Endodermal cell (in vitro differentiated cells): ENCODE results near the gene TMEM175. TPM values are rescaled to one million over a fixed set of nuclear protein-coding genes. Genes with fewer than 3 reads are reported as not detected.

ENCODE experiments used
- DNase-seq: peaks from one replicate; pipeline ENCODE4 v3.0.0-alpha.2; 2017
- H3K27ac ChIP-seq: 2 replicates; pipeline ENCODE4 v1.5.1; 2013; ENCODE audit warnings: mild to moderate bottlenecking, low read depth, low read length, moderate library complexity
- H3K27me3 ChIP-seq: 2 replicates; pipeline ENCODE4 v1.6.1; 2013; ENCODE audit warnings: mild to moderate bottlenecking, low read length, moderate library complexity; ENCODE audit not compliant: insufficient read depth, control insufficient read depth, poor library complexity, severe bottlenecking
- H3K36me3 ChIP-seq: 2 replicates; pipeline ENCODE4 v1.7.0; 2013; ENCODE audit warnings: mild to moderate bottlenecking, low read length, moderate library complexity; ENCODE audit not compliant: control insufficient read depth, insufficient read depth
- H3K4me1 ChIP-seq: one replicate; pipeline ENCODE4 v1.7.0; 2013; ENCODE audit warnings: low read length; ENCODE audit not compliant: control insufficient read depth, insufficient read depth
- H3K4me3 ChIP-seq: 2 replicates; pipeline ENCODE4 v1.5.1; 2013; ENCODE audit warnings: mild to moderate bottlenecking, low read length, moderate library complexity
- H3K9ac ChIP-seq: 2 replicates; pipeline ENCODE4 v1.6.1; 2013; ENCODE audit warnings: mild to moderate bottlenecking, low read length, moderate library complexity; ENCODE audit not compliant: poor library complexity, severe bottlenecking; ENCODE audit errors: extremely low read depth
- H3K9me3 ChIP-seq: 2 replicates; pipeline ENCODE4 v1.6.1; 2013; ENCODE audit warnings: mild to moderate bottlenecking, low read length, moderate library complexity; ENCODE audit not compliant: control insufficient read depth
- H3K27ac Mint-ChIP-seq: 2 replicates; pipeline ENCODE4 v1.8.0; 2020; ENCODE audit warnings: mixed read lengths
- H3K27me3 Mint-ChIP-seq: 2 replicates; pipeline ENCODE4 v1.8.0; 2021; ENCODE audit warnings: mild to moderate bottlenecking, mixed read lengths; ENCODE audit not compliant: insufficient read depth
- H3K36me3 Mint-ChIP-seq: 2 replicates; pipeline ENCODE4 v1.8.0; 2020; ENCODE audit warnings: low read depth, mixed read lengths
- H3K4me1 Mint-ChIP-seq: 2 replicates; pipeline ENCODE4 v1.8.0; 2020; ENCODE audit warnings: mixed read lengths
- H3K4me3 Mint-ChIP-seq: 2 replicates; pipeline ENCODE4 v1.8.0; 2020; ENCODE audit warnings: mild to moderate bottlenecking, moderate library complexity, mixed read lengths
- H3K9me3 Mint-ChIP-seq: 2 replicates; pipeline ENCODE4 v1.8.0; 2020; ENCODE audit warnings: mild to moderate bottlenecking, mixed read lengths
- WGBS, 2 experiments: methylation state at CpG; one replicate each; pipeline versions ENCODE4 v1.1.5 to v1.1.7; 2013; ENCODE audit warnings: missing lambda C conversion rate in 2 of 2, mixed read lengths in 1 of 2; ENCODE audit not compliant: insufficient coverage in 1 of 2, insufficient read length in 1 of 2; 5-methylcytosine and 5-hydroxymethylcytosine counted together
- total RNA-seq, 2 donors: library from RNA; stranded (reverse); fragmentation: NEBNext Ultra II Directional in 1 of 2; extraction: Animal tissue kit (Norgen Biotek cat#: 25700) in 1 of 2; gene quantifications; 2 replicates in 1 of 2; 3 replicates in 1 of 2; pipeline ENCODE4 v1.2.1, GENCODE V29; 2021
- TF ChIP-seq, protein P1 (sequence below): fragments of 200-600 bp; sonication (generic); conservative IDR thresholded peaks from 2 replicates; pipeline ENCODE4 v1.5.0; 2021; ENCODE audit warnings: antibody characterized with exemption, mild to moderate bottlenecking

TMEM175 gene
- total RNA-seq, 2 donors from 2014 or later = 15.9 to 23.0 TPM

DNA sequence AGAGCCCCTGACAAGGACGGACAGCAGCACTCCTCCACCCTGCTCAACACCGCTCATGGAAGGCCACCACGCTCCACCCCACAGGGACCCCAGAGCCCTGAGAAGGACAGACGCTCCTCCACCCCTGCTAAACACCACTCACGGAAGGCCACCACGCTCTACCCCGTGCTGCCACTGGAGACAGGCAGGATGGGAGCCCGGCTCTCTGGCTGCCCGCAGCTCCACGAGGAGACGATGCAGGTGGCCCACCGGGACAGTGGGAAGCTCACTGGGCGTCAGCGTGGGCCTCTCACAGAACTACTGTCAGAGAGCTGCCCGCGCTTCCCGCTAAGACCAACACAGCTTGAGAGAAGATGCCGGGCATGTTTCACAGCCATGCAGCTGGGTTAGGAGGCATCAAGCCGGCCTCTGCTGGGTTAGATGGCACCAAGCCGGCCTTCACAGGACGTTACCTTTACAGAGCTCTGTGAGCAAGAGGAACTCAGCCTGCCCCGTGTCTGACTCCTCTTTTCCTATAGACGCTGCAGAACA, 21.0 kb upstream of the TMEM175 start:
- 94 to 95% methylated on average over 12 to 23 of the region's 23 CpGs for WGBS, 2 experiments
- Mint-ChIP-seq H3K9me3 (no peaks in the 10 kb centered on the region), H3K27ac (peak overlapping the region; percentile 39), H3K4me1 (peaks cover 10% of the 10 kb centered on the region), H3K4me3 (no peak overlapping the region), H3K36me3 (peaks cover 25% of the 10 kb centered on the region), H3K27me3 (no peaks in the 10 kb centered on the region)
- Histone ChIP-seq H3K9ac (no peak overlapping the region), H3K27ac (no peak overlapping the region), H3K9me3 (no peaks in the 10 kb centered on the region), H3K36me3 (peaks cover 13% of the 10 kb centered on the region), H3K4me3 (no peak overlapping the region), H3K4me1 (no peaks in the 10 kb centered on the region), H3K27me3 (no peaks in the 10 kb centered on the region)
- no peak for DNase-seq
- TF ChIP-seq, protein P1, sequence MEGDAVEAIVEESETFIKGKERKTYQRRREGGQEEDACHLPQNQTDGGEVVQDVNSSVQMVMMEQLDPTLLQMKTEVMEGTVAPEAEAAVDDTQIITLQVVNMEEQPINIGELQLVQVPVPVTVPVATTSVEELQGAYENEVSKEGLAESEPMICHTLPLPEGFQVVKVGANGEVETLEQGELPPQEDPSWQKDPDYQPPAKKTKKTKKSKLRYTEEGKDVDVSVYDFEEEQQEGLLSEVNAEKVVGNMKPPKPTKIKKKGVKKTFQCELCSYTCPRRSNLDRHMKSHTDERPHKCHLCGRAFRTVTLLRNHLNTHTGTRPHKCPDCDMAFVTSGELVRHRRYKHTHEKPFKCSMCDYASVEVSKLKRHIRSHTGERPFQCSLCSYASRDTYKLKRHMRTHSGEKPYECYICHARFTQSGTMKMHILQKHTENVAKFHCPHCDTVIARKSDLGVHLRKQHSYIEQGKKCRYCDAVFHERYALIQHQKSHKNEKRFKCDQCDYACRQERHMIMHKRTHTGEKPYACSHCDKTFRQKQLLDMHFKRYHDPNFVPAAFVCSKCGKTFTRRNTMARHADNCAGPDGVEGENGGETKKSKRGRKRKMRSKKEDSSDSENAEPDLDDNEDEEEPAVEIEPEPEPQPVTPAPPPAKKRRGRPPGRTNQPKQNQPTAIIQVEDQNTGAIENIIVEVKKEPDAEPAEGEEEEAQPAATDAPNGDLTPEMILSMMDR = no peak

GRCh38 chr4:911871-912490, 20.3 kb upstream of the TMEM175 start:
- no peaks in the 10 kb centered on the region for H3K9me3 Mint-ChIP-seq
- H3K27ac Mint-ChIP-seq = no peak overlapping the region
- peaks cover 10% of the 10 kb centered on the region for H3K4me1 Mint-ChIP-seq

DNA sequence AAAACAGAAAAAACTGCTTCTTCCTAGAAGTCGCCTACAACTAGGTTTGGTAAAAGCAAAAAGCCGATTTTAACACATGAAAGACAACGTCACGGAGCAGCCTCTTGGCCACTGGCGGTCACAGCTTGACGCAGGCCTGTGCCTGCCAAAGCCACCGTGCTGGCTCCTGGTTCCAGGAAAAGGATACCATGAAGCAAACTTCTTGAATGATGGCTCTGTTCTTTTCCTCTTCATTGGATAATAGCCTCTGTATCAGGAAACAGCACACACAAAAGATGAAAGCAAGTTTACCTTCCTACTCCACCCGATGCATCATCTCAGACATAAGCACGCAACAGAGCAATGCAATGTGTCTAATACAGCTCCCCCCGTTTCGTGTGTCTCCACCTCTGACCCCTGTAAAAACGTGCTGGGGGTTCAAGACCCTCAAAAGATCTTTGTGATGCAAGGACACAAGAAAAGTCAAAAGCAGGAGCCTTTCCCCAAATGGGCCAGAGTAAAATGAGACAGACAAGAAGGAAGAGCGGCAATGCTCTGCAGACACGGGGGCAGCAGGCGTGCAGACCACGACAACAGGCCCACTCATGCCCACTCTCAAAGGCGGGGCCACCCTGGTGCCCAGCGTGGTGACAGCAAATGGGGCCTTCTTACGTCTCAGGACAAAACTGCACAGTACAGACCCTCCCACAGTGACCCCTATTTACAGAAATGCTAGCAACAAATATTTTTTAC, 19.5 kb upstream of the TMEM175 start:
- H3K36me3 Mint-ChIP-seq = peaks cover 19% of the 10 kb centered on the region

More at GRCh38 chr4:911871-912490, 20.3 kb upstream of the TMEM175 start:
- Mint-ChIP-seq H3K27me3 (no peaks in the 10 kb centered on the region), H3K36me3 (peaks cover 19% of the 10 kb centered on the region), H3K4me3 (no peak overlapping the region)
- Histone ChIP-seq H3K27ac (no peak overlapping the region), H3K9me3 (no peaks in the 10 kb centered on the region), H3K4me1 (no peaks in the 10 kb centered on the region), H3K36me3 (peaks cover 13% of the 10 kb centered on the region), H3K4me3 (no peak overlapping the region), H3K9ac (no peak overlapping the region), H3K27me3 (no peaks in the 10 kb centered on the region)
- no peak for DNase-seq
- TF ChIP-seq, protein P1 = no peak
- WGBS, 2 experiments = 88 to 89% methylated on average over 22 to 29 of the region's 29 CpGs

More for the DNA sequence above, 19.5 kb upstream of the TMEM175 start:
- Histone ChIP-seq H3K9ac (no peak overlapping the region), H3K4me1 (no peaks in the 10 kb centered on the region), H3K27me3 (no peaks in the 10 kb centered on the region), H3K27ac (no peak overlapping the region), H3K9me3 (no peaks in the 10 kb centered on the region), H3K36me3 (peaks cover 13% of the 10 kb centered on the region), H3K4me3 (no peak overlapping the region)
- no peak for DNase-seq
- 81 to 84% methylated on average over 18 to 19 of the region's 19 CpGs for WGBS, 2 experiments
- Mint-ChIP-seq H3K27me3 (no peaks in the 10 kb centered on the region), H3K4me1 (peaks cover 10% of the 10 kb centered on the region), H3K4me3 (no peak overlapping the region), H3K9me3 (no peaks in the 10 kb centered on the region), H3K27ac (peak overlapping the region; percentile 4)
- TF ChIP-seq, protein P1 = no peak
